Measurements from ENCODE around the gene TTC8. TPM values are rescaled to one million over a fixed set of nuclear protein-coding genes. Genes with fewer than 3 reads are reported as not detected.
A peak's percentile ranks its signal among the peaks of the same experiment; 100 is the strongest.

TTC8 gene
- total RNA-seq, 1 experiment from 2014 or later: 26.6 TPM

- Histone ChIP-seq H3K4me3 (ENCODE audit: low read depth, low read length, poor library complexity, severe bottlenecking) (peak overlapping the region; percentile 70), H3K27ac (ENCODE audit: low read depth, low read length, poor library complexity, severe bottlenecking) (peak overlapping the region; percentile 94), H3K4me1 (ENCODE audit: insufficient read depth, low read length, poor library complexity, severe bottlenecking) (peaks cover 18% of the 10 kb centered on the region), H3K27me3 (replicated peaks; ENCODE audit: insufficient read depth, low read depth, low read length, poor library complexity) (peaks cover 22% of the 10 kb centered on the region), H3K9me3 (ENCODE audit: low read depth, low read length, poor library complexity, severe bottlenecking) (no peaks in the 10 kb centered on the region), H3K36me3 (ENCODE audit: insufficient read depth, low read length, poor library complexity, severe bottlenecking) (no peaks in the 10 kb centered on the region)
- DNase-seq (ENCODE audit: low spot score): no peak
- intact Hi-C loops (cut with micrococcal nuclease; ENCODE audit: unreplicated experiment): no loop called here
- ChIA-PET CTCF (no interaction called here), POLR2A (ENCODE audit: low non-redundant PET) (no interaction called here)
- TF ChIP-seq CTCF (conservative IDR thresholded peaks at IDR 0.05; ENCODE audit: low read depth, low read length): no peak
- TF ChIP-seq EZH2 (IDR thresholded peaks at IDR 0.05; ENCODE audit: borderline replicate concordance, low read depth, low read length, poor library complexity, severe bottlenecking): no peak
- BruUV-seq (replicated peaks): no TSS peak
These were observed 1.1 kb downstream of the TTC8 start for GRCh38 chr14:88825503-88825902.

GRCh38 chr14:88829188-88829587 is 4.7 kb downstream of the TTC8 start:
- CTCF ChIA-PET: no interaction called here
- Histone ChIP-seq H3K27ac (ENCODE audit: low read depth, low read length, poor library complexity, severe bottlenecking) (no peak overlapping the region), H3K27me3 (replicated peaks; ENCODE audit: insufficient read depth, low read depth, low read length, poor library complexity) (no peaks in the 10 kb centered on the region), H3K4me3 (ENCODE audit: low read depth, low read length, poor library complexity, severe bottlenecking) (no peak overlapping the region), H3K36me3 (ENCODE audit: insufficient read depth, low read length, poor library complexity, severe bottlenecking) (no peaks in the 10 kb centered on the region), H3K9me3 (ENCODE audit: low read depth, low read length, poor library complexity, severe bottlenecking) (no peaks in the 10 kb centered on the region), H3K4me1 (ENCODE audit: insufficient read depth, low read length, poor library complexity, severe bottlenecking) (peaks cover 18% of the 10 kb centered on the region)
- no TSS peak for BruUV-seq (replicated peaks)
- POLR2A ChIA-PET (ENCODE audit: low non-redundant PET): no interaction called here
- intact Hi-C loops (cut with micrococcal nuclease; ENCODE audit: unreplicated experiment): no loop called here
- TF ChIP-seq CTCF (conservative IDR thresholded peaks at IDR 0.05; ENCODE audit: low read depth, low read length): no peak
- TF ChIP-seq EZH2 (IDR thresholded peaks at IDR 0.05; ENCODE audit: borderline replicate concordance, low read depth, low read length, poor library complexity, severe bottlenecking): no peak
- DNase-seq (ENCODE audit: low spot score): no peak

- Histone ChIP-seq H3K27ac (ENCODE audit: low read depth, low read length, poor library complexity, severe bottlenecking) (peak overlapping the region; percentile 10), H3K4me1 (ENCODE audit: insufficient read depth, low read length, poor library complexity, severe bottlenecking) (peaks cover 18% of the 10 kb centered on the region), H3K27me3 (replicated peaks; ENCODE audit: insufficient read depth, low read depth, low read length, poor library complexity) (no peaks in the 10 kb centered on the region), H3K4me3 (ENCODE audit: low read depth, low read length, poor library complexity, severe bottlenecking) (no peak overlapping the region), H3K36me3 (ENCODE audit: insufficient read depth, low read length, poor library complexity, severe bottlenecking) (no peaks in the 10 kb centered on the region), H3K9me3 (ENCODE audit: low read depth, low read length, poor library complexity, severe bottlenecking) (no peaks in the 10 kb centered on the region)
- no TSS peak for BruUV-seq (replicated peaks)
- peak; percentile 51 for DNase-seq (ENCODE audit: low spot score)
- TF ChIP-seq EZH2 (IDR thresholded peaks at IDR 0.05; ENCODE audit: borderline replicate concordance, low read depth, low read length, poor library complexity, severe bottlenecking) (no peak), CTCF (conservative IDR thresholded peaks at IDR 0.05; ENCODE audit: low read depth, low read length) (no peak)
- ChIA-PET POLR2A (ENCODE audit: low non-redundant PET) (no interaction called here), CTCF (no interaction called here)
- intact Hi-C loops (cut with micrococcal nuclease; ENCODE audit: unreplicated experiment): no loop called here
These were observed 5.3 kb downstream of the TTC8 start for GRCh38 chr14:88829685-88830302.

All from A673 (cell line).